ENCODE results near the gene OSR1. TPM values are rescaled to one million over a fixed set of nuclear protein-coding genes. Genes with fewer than 3 reads are reported as not detected.

Gene OSR1
- total RNA-seq, 1 donor from 2014 or later, result 5.9 TPM

GRCh38 chr2:19360266-19360965 is 2.0 kb upstream of the OSR1 start:
- H3K4me3 ChIP-seq, result no peak overlapping the region
- TF ChIP-seq, protein P1, sequence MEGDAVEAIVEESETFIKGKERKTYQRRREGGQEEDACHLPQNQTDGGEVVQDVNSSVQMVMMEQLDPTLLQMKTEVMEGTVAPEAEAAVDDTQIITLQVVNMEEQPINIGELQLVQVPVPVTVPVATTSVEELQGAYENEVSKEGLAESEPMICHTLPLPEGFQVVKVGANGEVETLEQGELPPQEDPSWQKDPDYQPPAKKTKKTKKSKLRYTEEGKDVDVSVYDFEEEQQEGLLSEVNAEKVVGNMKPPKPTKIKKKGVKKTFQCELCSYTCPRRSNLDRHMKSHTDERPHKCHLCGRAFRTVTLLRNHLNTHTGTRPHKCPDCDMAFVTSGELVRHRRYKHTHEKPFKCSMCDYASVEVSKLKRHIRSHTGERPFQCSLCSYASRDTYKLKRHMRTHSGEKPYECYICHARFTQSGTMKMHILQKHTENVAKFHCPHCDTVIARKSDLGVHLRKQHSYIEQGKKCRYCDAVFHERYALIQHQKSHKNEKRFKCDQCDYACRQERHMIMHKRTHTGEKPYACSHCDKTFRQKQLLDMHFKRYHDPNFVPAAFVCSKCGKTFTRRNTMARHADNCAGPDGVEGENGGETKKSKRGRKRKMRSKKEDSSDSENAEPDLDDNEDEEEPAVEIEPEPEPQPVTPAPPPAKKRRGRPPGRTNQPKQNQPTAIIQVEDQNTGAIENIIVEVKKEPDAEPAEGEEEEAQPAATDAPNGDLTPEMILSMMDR (IDR thresholded peaks at IDR 0.05), result no peak
- TF ChIP-seq POLR2A (IDR thresholded peaks at IDR 0.05) (no peak), POLR2AphosphoS5 (IDR thresholded peaks at IDR 0.05; ENCODE audit: insufficient read depth in 1 of 2, low read depth in 1 of 2) (no peak)
- H3K4me1 ChIP-seq, result peaks cover 22% of the 10 kb centered on the region
- H3K9me3 ChIP-seq, result no peaks in the 10 kb centered on the region
- DNase-seq (ENCODE audit: extremely low spot score in 2 of 2), result no peak
- H3K27me3 ChIP-seq, result no peaks in the 10 kb centered on the region
- H3K36me3 ChIP-seq, result no peaks in the 10 kb centered on the region
- no peak overlapping the region for H3K27ac ChIP-seq
- intact Hi-C loops (cut with DNase I), result loop anchor here (2.0 to 10.0 kb wide), 3 partner anchors 608 to 973 kb away; no protein-coding TSS in a partner anchor

GRCh38 chr2:19359456-19359855 is 1.0 kb upstream of the OSR1 start:
- Histone ChIP-seq H3K4me1 (peaks cover 29% of the 10 kb centered on the region), H3K36me3 (no peaks in the 10 kb centered on the region), H3K27me3 (no peaks in the 10 kb centered on the region), H3K4me3 (no peak overlapping the region), H3K9me3 (no peaks in the 10 kb centered on the region), H3K27ac (peak overlapping the region; percentile 76)
- no peak for DNase-seq (ENCODE audit: extremely low spot score in 2 of 2)
- TF ChIP-seq POLR2AphosphoS5 (IDR thresholded peaks at IDR 0.05; ENCODE audit: insufficient read depth in 1 of 2, low read depth in 1 of 2) (no peak), POLR2A (IDR thresholded peaks at IDR 0.05) (no peak)
- TF ChIP-seq, protein P1 (IDR thresholded peaks at IDR 0.05), result no peak
- intact Hi-C loops (cut with DNase I), result no loop called here

DNA sequence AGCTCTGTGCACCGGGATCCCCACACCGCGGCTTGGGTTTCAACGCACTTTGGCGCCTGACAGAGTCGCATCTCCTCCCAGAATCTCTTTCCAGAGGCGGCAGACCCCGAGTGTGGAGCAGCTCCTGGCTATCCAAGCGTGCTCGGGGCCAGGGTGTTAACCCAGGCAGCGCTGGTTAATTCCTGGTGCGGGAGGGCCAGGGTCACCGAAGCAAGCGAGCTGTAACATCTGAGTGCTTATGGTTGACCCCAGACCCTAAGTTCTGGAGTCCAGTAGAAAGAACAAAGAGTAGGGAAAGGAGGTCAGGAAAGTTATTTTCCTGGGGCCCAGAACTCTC is 566 bp upstream of the OSR1 start:
- no peaks in the 10 kb centered on the region for H3K9me3 ChIP-seq
- H3K36me3 ChIP-seq, result no peaks in the 10 kb centered on the region
- TF ChIP-seq, protein P1 (IDR thresholded peaks at IDR 0.05), result no peak
- TF ChIP-seq POLR2AphosphoS5 (IDR thresholded peaks at IDR 0.05; ENCODE audit: insufficient read depth in 1 of 2, low read depth in 1 of 2), result no peak
- H3K27me3 ChIP-seq, result no peaks in the 10 kb centered on the region
- intact Hi-C loops (cut with DNase I), result no loop called here
- peak overlapping the region; percentile 76 for H3K27ac ChIP-seq
- H3K4me1 ChIP-seq, result peaks cover 29% of the 10 kb centered on the region
- no peak for DNase-seq (ENCODE audit: extremely low spot score in 2 of 2)
- peak overlapping the region; percentile 53 to 56 for H3K4me3 ChIP-seq

GRCh38 chr2:19357402-19358241 is 801 bp downstream of the OSR1 start:
- peak overlapping the region; percentile 76 for H3K27ac ChIP-seq
- peaks cover 25% of the 10 kb centered on the region for H3K4me1 ChIP-seq
- DNase-seq (ENCODE audit: extremely low spot score in 2 of 2), result no peak
- intact Hi-C loops (cut with DNase I), result no loop called here
- H3K4me3 ChIP-seq, result peak overlapping the region; percentile 53 to 56
- TF ChIP-seq, protein P1 (IDR thresholded peaks at IDR 0.05), result no peak
- TF ChIP-seq POLR2AphosphoS5 (IDR thresholded peaks at IDR 0.05; ENCODE audit: insufficient read depth in 1 of 2, low read depth in 1 of 2) (peak in 1 of 2 donors; percentile 12), POLR2A (IDR thresholded peaks at IDR 0.05) (no peak)
- peaks cover 0 to 6% of the 10 kb centered on the region in 2 donors for H3K36me3 ChIP-seq
- no peaks in the 10 kb centered on the region for H3K9me3 ChIP-seq
- no peaks in the 10 kb centered on the region for H3K27me3 ChIP-seq
